Epithelial cell of esophagus (primary cell): Measurements from ENCODE around the gene KIZ.

Experiments used
- DNase-seq: peaks from one replicate; pipeline ENCODE4 v3.0.0; 2010; ENCODE audit warnings: low read depth
- H3K4me3 ChIP-seq: 2 replicates; pipeline ENCODE4 v1.5.1; 2011; ENCODE audit warnings: mild to moderate bottlenecking, low read length, control low read depth
- CTCF ChIP-seq: IDR thresholded peaks from 2 replicates; pipeline ENCODE4 v1.5.1; 2011; ENCODE audit warnings: low read depth, mild to moderate bottlenecking, low read length, control low read depth, inconsistent platforms; ENCODE audit not compliant: insufficient read depth; ENCODE audit errors: missing control alignments

The KIZ gene

DNA sequence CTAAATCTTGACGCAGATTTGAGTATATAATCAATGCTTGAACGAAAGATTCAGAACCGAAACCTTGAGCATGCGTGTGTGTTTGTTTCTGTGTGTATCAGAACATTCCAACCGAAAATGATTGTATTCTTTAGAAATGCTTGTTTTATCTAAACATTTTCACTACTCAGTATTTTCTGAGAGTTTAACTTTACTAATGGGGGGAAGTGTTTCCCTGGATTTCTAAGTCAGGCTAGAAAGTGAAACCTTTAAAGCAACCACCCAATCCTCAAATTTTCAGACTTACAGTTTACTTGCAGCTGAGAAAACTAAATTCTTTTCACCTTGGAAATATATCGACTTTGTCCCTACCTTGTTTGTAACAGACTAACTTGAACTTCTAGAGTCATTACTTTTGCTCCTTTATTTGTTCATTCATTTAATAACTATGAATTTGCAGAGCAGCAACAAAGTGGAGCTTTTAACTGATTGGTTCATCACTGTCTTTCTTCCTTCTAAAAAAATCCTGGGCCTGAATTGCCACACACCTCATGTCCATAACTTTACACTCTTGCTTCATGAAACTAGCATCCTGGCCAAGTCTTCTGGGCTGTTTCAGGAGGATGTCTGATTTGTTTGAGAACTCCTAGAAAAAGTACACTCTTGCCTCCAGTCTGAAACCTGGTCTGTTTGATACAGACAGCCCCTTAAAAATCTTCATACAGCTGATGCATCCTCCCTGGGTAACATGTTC is 99.5 kb downstream of the KIZ start:
- DNase-seq = no peak
- no peak overlapping the region for H3K4me3 ChIP-seq
- TF ChIP-seq CTCF = no peak

DNA sequence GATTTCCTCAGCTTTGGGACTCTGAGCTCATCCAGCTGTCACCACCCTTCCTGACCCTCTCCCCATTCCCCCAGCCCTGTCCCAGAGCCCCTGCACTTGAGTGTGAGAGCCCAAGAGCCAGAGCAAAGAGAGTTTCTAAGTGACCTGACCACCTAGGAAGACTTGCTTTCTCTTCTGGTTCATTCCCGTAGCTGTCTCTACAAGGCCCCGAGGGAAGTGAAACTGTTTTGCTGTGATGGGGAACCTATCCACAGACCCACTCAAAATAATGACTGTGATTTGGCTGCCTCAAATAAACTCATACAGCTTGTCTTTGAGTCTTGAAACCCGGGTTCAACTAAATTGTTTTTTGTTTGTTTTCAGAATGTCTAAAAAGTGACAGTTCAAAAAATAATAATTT is 102.6 kb downstream of the KIZ start:
- no peak for TF ChIP-seq CTCF
- H3K4me3 ChIP-seq = no peak overlapping the region
- no peak for DNase-seq

- TF ChIP-seq CTCF = no peak
- H3K4me3 ChIP-seq = no peak overlapping the region
- DNase-seq = peak; percentile 27
These were observed 103.3 kb downstream of the KIZ start for GRCh38 chr20:21229163-21229562.

DNA sequence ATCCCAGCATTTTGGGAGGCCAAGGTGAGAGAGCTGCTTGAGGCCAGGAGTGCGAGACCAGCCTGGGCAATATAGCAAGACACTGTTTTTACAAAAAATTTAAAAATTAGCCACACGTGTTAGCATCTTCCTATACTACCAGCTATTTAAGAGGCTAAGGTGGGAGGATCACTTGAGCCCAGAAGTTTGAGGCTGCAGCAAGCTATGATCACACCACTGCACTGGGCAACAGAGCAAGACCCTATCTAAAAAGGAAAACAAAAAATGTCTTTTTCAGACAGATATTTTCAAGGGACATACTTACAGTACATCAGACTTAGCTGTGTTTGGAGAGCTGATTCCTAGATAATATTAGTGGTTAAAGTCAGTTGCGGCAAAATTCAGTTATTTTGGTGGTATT is 104.3 kb downstream of the KIZ start:
- H3K4me3 ChIP-seq = no peak overlapping the region
- DNase-seq = no peak
- TF ChIP-seq CTCF = no peak

GRCh38 chr20:21230686-21231085 is 104.8 kb downstream of the KIZ start:
- DNase-seq = no peak
- no peak for TF ChIP-seq CTCF
- no peak overlapping the region for H3K4me3 ChIP-seq

DNA sequence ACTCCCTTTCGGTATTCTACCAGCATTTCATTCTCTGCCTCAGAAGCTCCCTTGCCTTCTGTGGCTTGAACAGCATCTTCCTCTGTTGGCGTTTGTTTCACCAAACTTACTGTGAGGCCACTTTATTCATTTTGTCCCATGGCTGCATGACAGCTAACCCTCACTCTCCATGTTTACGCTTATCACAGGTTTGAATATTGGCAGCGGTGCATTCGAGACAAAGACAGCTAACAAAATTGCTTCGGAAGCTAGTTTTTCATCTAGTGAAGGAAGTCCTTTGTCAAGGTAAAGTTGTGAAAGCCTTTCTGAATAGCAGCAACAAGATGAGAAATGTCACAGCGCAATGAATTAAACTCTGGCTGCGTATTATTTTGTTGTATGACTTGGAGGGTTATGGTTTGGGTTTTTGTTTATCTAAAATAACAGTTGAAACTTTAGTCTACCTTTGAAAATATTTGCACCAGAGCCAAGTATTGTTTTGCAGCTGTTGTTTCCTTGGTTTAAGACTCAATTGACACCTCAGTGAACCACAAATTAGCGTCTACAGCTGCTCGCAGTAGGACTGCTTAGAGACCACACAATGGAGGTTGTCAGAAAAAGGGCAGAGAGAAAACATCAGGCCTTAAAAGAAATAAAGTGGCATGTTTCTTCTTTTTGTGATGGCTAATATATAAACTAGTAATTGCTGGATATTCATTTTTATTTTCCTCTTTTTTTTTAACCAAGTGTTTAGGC is 106.8 kb downstream of the KIZ start:
- DNase-seq = no peak
- H3K4me3 ChIP-seq = no peak overlapping the region
- no peak for TF ChIP-seq CTCF
